GM20000 (cell line): ENCODE measurements around the gene PTPRR.

Source experiments
- DNase-seq: peaks from one replicate; pipeline ENCODE4 v3.0.0; 2012; ENCODE audit warnings: low spot score
- CTCF ChIP-seq: IDR thresholded peaks from 2 replicates; pipeline ENCODE4 v1.5.1; 2012; ENCODE audit warnings: mild to moderate bottlenecking, control low read depth; ENCODE audit errors: extremely low read depth, missing control alignments

PTPRR gene

DNA sequence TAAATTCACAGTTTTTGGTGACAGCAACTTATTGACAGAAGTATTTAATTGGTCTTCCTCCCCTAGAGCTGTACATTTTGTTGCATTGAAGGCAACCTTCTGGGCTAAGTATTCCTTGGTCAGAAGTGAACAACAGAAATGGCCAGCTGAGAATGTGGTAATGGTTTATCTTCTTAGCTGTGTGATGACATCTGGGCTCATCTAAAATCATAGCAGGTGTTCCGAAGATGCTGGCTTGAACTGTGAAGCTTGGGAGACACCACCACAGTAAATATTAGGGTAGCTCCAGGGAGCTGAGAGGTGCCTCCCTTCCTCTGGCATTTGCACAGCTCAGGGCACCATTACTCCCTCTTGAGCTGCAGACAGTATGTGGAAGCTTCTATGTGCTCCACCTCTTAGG lies 279.6 kb downstream of the PTPRR start:
- no peak for DNase-seq
- TF ChIP-seq CTCF, result no peak

- no peak for DNase-seq
- no peak for TF ChIP-seq CTCF
Observed at GRCh38 chr12:70639535-70639934, 281.0 kb downstream of the PTPRR start.

GRCh38 chr12:70638639-70639360 lies 281.7 kb downstream of the PTPRR start:
- TF ChIP-seq CTCF, result no peak
- no peak for DNase-seq

DNA sequence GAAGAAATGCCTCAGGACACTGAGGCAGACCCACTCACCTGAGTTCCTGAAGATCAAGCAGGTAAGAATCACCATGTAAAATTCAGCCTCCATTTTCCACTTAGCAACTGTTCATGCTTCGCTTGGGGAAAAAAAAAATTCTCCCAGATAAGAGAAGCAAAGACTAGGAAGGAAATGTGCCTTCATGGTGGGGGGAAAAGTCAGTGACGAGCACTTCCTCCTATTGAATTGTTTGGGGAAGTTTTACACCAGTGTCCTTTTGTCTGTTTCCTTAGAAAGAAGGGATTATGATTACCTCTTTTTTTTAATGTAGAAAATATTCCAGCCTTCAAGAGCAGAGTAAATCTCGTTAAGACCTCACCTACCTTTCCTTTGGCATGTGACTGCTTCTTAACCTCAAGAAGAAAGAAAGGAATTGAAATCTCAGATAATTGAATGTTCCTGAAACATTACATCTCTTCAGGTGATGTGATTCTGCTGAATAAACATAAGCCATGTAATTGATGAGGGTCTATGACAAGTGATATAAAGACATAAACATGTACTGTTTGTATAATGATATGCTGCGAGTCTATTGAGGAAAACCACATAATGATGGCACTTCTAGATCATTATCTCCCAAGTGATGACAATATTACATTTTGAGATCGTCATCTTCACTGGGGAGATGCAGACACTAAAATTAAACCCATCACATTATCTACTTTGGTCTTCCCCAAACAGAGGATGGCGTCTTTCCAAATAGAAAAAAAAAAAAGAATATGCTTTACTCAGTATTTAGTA lies 283.0 kb downstream of the PTPRR start, which contains the start of gene PTPRB:
PTPRB (minus strand) TSS at position 127 of the 783 bp plus-strand sequence; CDS start at position 93, 34 bp downstream.
- DNase-seq, result no peak
- TF ChIP-seq CTCF, result no peak

- no peak for TF ChIP-seq CTCF
- no peak for DNase-seq
Observed at GRCh38 chr12:70635755-70636154, 284.8 kb downstream of the PTPRR start.

GRCh38 chr12:70628701-70629480 lies 291.6 kb downstream of the PTPRR start:
- TF ChIP-seq CTCF, result no peak
- DNase-seq, result no peak

GRCh38 chr12:70627677-70628076 lies 292.9 kb downstream of the PTPRR start:
- no peak for TF ChIP-seq CTCF
- no peak for DNase-seq
